HL-60 (cell line): ENCODE measurements around the gene KCNC3.

ENCODE experiments used
- CTCF ChIP-seq: IDR thresholded peaks from one replicate; pipeline ENCODE4 v1.5.1; 2011; ENCODE audit warnings: low read length, control low read depth, inconsistent platforms; ENCODE audit not compliant: insufficient read depth
- GABPA ChIP-seq: IDR thresholded peaks from 2 replicates; pipeline ENCODE4 v1.6.1; 2012; ENCODE audit warnings: low read depth
- POLR2AphosphoS5 ChIP-seq: IDR thresholded peaks from 2 replicates; pipeline ENCODE4 v1.6.1; 2012; ENCODE audit warnings: low read depth

DNA sequence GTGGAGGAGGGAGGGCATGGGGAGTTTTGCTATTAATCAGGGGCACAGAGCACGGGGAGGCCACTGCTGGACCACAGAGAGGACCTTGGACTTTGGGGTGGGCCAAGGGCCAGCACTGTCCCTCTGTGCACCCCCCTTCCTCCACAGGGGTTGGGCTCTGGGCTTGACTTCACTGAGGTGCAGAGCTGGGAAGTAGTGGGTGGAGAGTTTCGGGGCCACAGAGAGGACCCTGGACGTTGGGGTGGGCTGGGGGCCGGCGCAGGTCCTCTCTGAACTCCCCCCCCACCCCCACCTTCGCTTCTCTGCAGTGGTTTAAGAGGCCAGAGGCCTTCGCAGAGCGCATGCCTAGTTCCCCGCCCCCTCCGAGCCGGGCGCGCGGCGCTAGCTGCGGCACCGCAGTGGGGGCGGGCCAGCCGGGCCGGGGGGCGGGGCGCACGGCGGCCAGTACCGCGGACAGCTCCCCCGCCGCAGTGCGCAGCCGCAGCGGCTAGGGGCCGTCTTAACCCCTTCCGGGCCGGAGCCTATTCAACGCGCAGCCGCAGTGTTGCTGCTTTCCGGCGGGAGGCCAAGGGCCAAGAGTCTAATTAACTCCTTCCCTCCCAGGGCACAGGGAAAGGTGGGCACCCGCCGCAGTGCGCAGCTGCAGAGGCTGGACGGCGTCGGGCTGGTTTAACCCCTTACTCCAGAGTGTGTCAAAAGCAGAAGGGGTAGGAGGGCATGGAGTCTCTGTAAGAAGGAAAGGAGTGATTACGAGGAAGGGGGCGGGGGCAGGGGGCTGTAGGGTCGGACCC, 3.7 kb downstream of the KCNC3 start:
- TF ChIP-seq CTCF, result no peak
- TF ChIP-seq GABPA, result no peak
- no peak for TF ChIP-seq POLR2AphosphoS5
